HepG2 (cell line): ENCODE results near the gene AJM1. TPM values are rescaled to one million over a fixed set of nuclear protein-coding genes. Genes with fewer than 3 reads are reported as not detected.
"Not testable (repeated sequence)": the region's sequence is repeated elsewhere in the genome, so short reads cannot be mapped to it uniquely, and the experiment has no call there.

Experiments used
- ATAC-seq: fragments of 200-7000 bp; cut with Tn5 transposase; 3 replicates; pipeline ENCODE4 v1.9.1; 2020; ENCODE audit warnings: mild to moderate bottlenecking, moderate library complexity
- BruUV-seq: library from RNA; stranded (reverse); fragments of 400-500 nt; replicated peaks from 2 replicates; lab custom pipeline; 2021; lab: Mats Ljungman, UMichigan
- CTCF ChIA-PET: fragments of 300-600 bp; formaldehyde crosslinking; extraction: SDS; loops from one replicate; lab custom pipeline; 2021; ENCODE audit warnings: low total read pairs, inconsistent platforms, low intra/inter-chr PET ratio; lab: Yijun Ruan, JAX
- POLR2A ChIA-PET: fragments of 350-600 bp; sonication (Branson Sonifier 250); formaldehyde crosslinking; loops from one replicate; lab custom pipeline; 2020; ENCODE audit warnings: antibody characterized with exemption, inconsistent platforms; lab: Yijun Ruan, JAX
- DNase-seq: peaks from one replicate; pipeline ENCODE4 v3.0.0-alpha.2; 2015; ENCODE audit warnings: low spot score
- FAIRE-seq: peaks from 3 replicates; lab custom pipeline; 2011; peaks lifted over from hg19 to GRCh38; lab: Jason Lieb, UNC
- H2AFZ ChIP-seq: one replicate; pipeline ENCODE4 v1.6.1; 2011; ENCODE audit warnings: low read length, inconsistent platforms
- H3K27ac ChIP-seq: fragments of 300-600 bp; 3 replicates; pipeline ENCODE4 v1.8.0; 2011; ENCODE audit warnings: mixed run types, mild to moderate bottlenecking, mixed read lengths, low read length, inconsistent platforms; ENCODE audit not compliant: insufficient read depth; ENCODE audit errors: extremely low read length
- H3K27me3 ChIP-seq, 2 experiments: fragments of 200-600 bp in 1 of 2; 2 replicates in 1 of 2; 3 replicates in 1 of 2; pipeline versions ENCODE4 v1.6.0 to v1.8.0; 2011; ENCODE audit warnings: low read length in 2 of 2, mild to moderate bottlenecking in 2 of 2, moderate library complexity in 2 of 2, inconsistent platforms in 1 of 2; ENCODE audit not compliant: insufficient read depth in 2 of 2, control insufficient read depth in 1 of 2
- H3K36me3 ChIP-seq, 2 experiments: fragments of 200-600 bp in 1 of 2; replicated peaks in 1 of 2; 2 replicates in 1 of 2; 3 replicates in 1 of 2; pipeline versions ENCODE4 v1.5.1 to v1.8.0; 2011; ENCODE audit warnings: low read length in 2 of 2, inconsistent platforms in 1 of 2; ENCODE audit not compliant: insufficient read depth in 2 of 2, control insufficient read depth in 1 of 2
- H3K4me1 ChIP-seq: 2 replicates; pipeline ENCODE4 v1.5.1; 2012; ENCODE audit warnings: low read length, inconsistent platforms; ENCODE audit not compliant: insufficient read depth
- H3K4me2 ChIP-seq: 2 replicates; pipeline ENCODE4 v1.6.0; 2011; ENCODE audit warnings: low read depth, low read length, inconsistent platforms
- H3K4me3 ChIP-seq, 3 experiments: fragments of 200-600 bp in 1 of 3; sonication (generic), shearing (Covaris generic) in 1 of 3; replicated peaks in 1 of 3; 2 replicates each; pipeline ENCODE4 v1.5.1; 2011 to 2016; ENCODE audit warnings: low read length in 3 of 3, inconsistent platforms in 2 of 3, low read depth in 2 of 3, mild to moderate bottlenecking in 2 of 3, control low read depth in 1 of 3, mixed read lengths in 1 of 3; ENCODE audit not compliant: insufficient read depth in 1 of 3
- H3K79me2 ChIP-seq: one replicate; pipeline ENCODE4 v1.6.1; 2011; ENCODE audit warnings: low read length, inconsistent platforms; ENCODE audit not compliant: insufficient read depth
- H3K9ac ChIP-seq: 2 replicates; pipeline ENCODE4 v1.6.0; 2011; ENCODE audit warnings: mild to moderate bottlenecking, low read depth, low read length, inconsistent platforms; ENCODE audit not compliant: insufficient read depth
- H3K9me3 ChIP-seq: 2 replicates; pipeline ENCODE4 v1.5.1; 2012; ENCODE audit warnings: mild to moderate bottlenecking, low read length
- H4K20me1 ChIP-seq: 2 replicates; pipeline ENCODE4 v1.6.0; 2011; ENCODE audit warnings: inconsistent platforms, mild to moderate bottlenecking, low read length, moderate library complexity; ENCODE audit not compliant: insufficient read depth
- AGO1 ChIP-seq: fragments of 200-400 bp; formaldehyde crosslinking; IDR thresholded peaks from 2 replicates; pipeline ENCODE4 v1.6.1; 2017; ENCODE audit warnings: mild to moderate bottlenecking, low read depth, low read length, moderate library complexity; ENCODE audit not compliant: poor library complexity, severe bottlenecking
- ZBTB33 ChIP-seq: sonication (generic); formaldehyde crosslinking; IDR thresholded peaks from 2 replicates; pipeline ENCODE4 v1.4.0; 2020; ENCODE audit warnings: missing genetic modification reagents
- ZBTB38 ChIP-seq: sonication (generic); formaldehyde crosslinking; IDR thresholded peaks from 2 replicates; pipeline ENCODE4 v1.5.1; 2020; ENCODE audit warnings: mild to moderate bottlenecking, missing genetic modification reagents
- ZC3H13 ChIP-seq: sonication (generic); formaldehyde crosslinking; IDR thresholded peaks from 2 replicates; pipeline ENCODE4 v1.8.1; 2023; ENCODE audit warnings: mild to moderate bottlenecking, missing genetic modification reagents, moderate library complexity
- WGBS: methylation state at CpG from one replicate; pipeline ENCODE4 v1.1.6; 2017; ENCODE audit warnings: low lambda C conversion rate; 5-methylcytosine and 5-hydroxymethylcytosine counted together
- in situ Hi-C: cut with HindIII; loops from 2 replicates; pipeline ENCODE4 v1.10.0; 2017; ENCODE audit warnings: low pct_unique_long_range_greater_than_20kb; ENCODE audit not compliant: extremely low pct_ligation_motif_present
- intact Hi-C: fragments of 100-400 bp; cut with micrococcal nuclease; formaldehyde crosslinking; loops from one replicate; pipeline ENCODE4 v1.10.0; 2022; ENCODE audit not compliant: unreplicated experiment
- polyA plus RNA-seq, 8 experiments: library from polyadenylated mRNA; depleted of rRNA in 3 of 8; stranded (reverse) in 7 of 8; unstranded in 1 of 8; fragments of >200 nt; fragmentation: Illumina TruSeq in 4 of 8; extraction: Trizol in 4 of 8; gene quantifications; 2 replicates each; pipeline versions ENCODE4 v1.2.1 to v1.2.3, GENCODE V29; 2011 to 2016; ENCODE audit warnings: low read depth in 4 of 8, missing spikeins in 1 of 8, mixed read lengths in 1 of 8; ENCODE audit not compliant: insufficient read depth in 1 of 8
- total RNA-seq, 5 experiments: library from RNA; depleted of rRNA; stranded (reverse); fragments of >200 nt; fragmentation: Illumina TruSeq; extraction: Trizol; gene quantifications; 2 replicates each; pipeline ENCODE4 v1.2.3, GENCODE V29; 2016; ENCODE audit warnings: low read depth in 1 of 5
- TF ChIP-seq, protein P1 (sequence below): sonication (generic); formaldehyde crosslinking; IDR thresholded peaks from 2 replicates; pipeline ENCODE4 v1.5.1; 2020; ENCODE audit warnings: mild to moderate bottlenecking, missing genetic modification reagents, moderate library complexity

The AJM1 gene
- total and polyA plus RNA-seq, 2 of the 13 experiments (the other 11 are each of a cell fraction or from before 2014, with no cell fraction given), result 1.1 to 1.2 TPM

- FAIRE-seq, ATAC-seq, intact Hi-C loops, H3K9me3 ChIP-seq, H3K27ac ChIP-seq, H3K27me3 ChIP-seq, CTCF ChIA-PET, H3K9ac ChIP-seq, H3K4me3 ChIP-seq, BruUV-seq, H4K20me1 ChIP-seq, H3K79me2 ChIP-seq, POLR2A ChIA-PET, H3K4me2 ChIP-seq, DNase-seq, in situ Hi-C loops, H2AFZ ChIP-seq: not testable (repeated sequence)
- 75% methylated on average over 9 of the region's 15 CpGs for WGBS
- TF ChIP-seq ZC3H13 (CRISPR knock-in tag) (0 out of 2 replicates have a peak, but pooled peaks have one; percentile 1), ZBTB33 (CRISPR knock-in tag) (peak; percentile 72; the same call in 1 of the 2 replicates), ZBTB38 (CRISPR knock-in tag) (0 out of 2 replicates have a peak, but pooled peaks have one; percentile 41), AGO1 (peak; percentile 57)
- TF ChIP-seq, protein P1, sequence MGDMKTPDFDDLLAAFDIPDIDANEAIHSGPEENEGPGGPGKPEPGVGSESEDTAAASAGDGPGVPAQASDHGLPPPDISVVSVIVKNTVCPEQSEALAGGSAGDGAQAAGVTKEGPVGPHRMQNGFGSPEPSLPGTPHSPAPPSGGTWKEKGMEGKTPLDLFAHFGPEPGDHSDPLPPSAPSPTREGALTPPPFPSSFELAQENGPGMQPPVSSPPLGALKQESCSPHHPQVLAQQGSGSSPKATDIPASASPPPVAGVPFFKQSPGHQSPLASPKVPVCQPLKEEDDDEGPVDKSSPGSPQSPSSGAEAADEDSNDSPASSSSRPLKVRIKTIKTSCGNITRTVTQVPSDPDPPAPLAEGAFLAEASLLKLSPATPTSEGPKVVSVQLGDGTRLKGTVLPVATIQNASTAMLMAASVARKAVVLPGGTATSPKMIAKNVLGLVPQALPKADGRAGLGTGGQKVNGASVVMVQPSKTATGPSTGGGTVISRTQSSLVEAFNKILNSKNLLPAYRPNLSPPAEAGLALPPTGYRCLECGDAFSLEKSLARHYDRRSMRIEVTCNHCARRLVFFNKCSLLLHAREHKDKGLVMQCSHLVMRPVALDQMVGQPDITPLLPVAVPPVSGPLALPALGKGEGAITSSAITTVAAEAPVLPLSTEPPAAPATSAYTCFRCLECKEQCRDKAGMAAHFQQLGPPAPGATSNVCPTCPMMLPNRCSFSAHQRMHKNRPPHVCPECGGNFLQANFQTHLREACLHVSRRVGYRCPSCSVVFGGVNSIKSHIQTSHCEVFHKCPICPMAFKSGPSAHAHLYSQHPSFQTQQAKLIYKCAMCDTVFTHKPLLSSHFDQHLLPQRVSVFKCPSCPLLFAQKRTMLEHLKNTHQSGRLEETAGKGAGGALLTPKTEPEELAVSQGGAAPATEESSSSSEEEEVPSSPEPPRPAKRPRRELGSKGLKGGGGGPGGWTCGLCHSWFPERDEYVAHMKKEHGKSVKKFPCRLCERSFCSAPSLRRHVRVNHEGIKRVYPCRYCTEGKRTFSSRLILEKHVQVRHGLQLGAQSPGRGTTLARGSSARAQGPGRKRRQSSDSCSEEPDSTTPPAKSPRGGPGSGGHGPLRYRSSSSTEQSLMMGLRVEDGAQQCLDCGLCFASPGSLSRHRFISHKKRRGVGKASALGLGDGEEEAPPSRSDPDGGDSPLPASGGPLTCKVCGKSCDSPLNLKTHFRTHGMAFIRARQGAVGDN (CRISPR knock-in tag), result 0 out of 2 replicates have a peak, but pooled peaks have one; percentile 4
- peaks cover 35% of the 10 kb centered on the region for H3K4me1 ChIP-seq
- peaks cover 10 to 13% of the 10 kb centered on the region in 2 experiments; a peak in 3 of 5 replicates for H3K36me3 ChIP-seq
Observed at GRCh38 chr9:136837856-136838277, 4.4 kb upstream of the AJM1 start.
